ENCODE results near the gene EXOC3.

EXOC3 gene

GRCh38 chr5:477247-477646, 34.3 kb downstream of the EXOC3 start:
- no peak for TF ChIP-seq Cebpa-rat (IDR thresholded peaks at IDR 0.05)
- peaks cover 5 to 70% (median 61%) of the 10 kb centered on the region in 11 experiments; a peak in 20 of 22 replicates for H4K20me1 ChIP-seq
- no peaks in the 10 kb centered on the region for H3K36me3 ChIP-seq
- peaks cover 8 to 78% (median 57%) of the 10 kb centered on the region in 10 experiments for H3K4me1 ChIP-seq
- no peak overlapping the region for H3K27ac ChIP-seq
- no peaks in the 10 kb centered on the region for H3K9me3 ChIP-seq (replicated peaks in 1 of 11)
- peak overlapping the region in 4 of 11 experiments; percentile 90 to 94 (median 92); a peak in 6 of 22 replicates for H3K4me2 ChIP-seq
- H3K9ac ChIP-seq = no peak overlapping the region
- peaks cover 40 to 83% (median 56%) of the 10 kb centered on the region in 11 experiments for H3K27me3 ChIP-seq
- H3K4me3 ChIP-seq = no peak overlapping the region

DNA sequence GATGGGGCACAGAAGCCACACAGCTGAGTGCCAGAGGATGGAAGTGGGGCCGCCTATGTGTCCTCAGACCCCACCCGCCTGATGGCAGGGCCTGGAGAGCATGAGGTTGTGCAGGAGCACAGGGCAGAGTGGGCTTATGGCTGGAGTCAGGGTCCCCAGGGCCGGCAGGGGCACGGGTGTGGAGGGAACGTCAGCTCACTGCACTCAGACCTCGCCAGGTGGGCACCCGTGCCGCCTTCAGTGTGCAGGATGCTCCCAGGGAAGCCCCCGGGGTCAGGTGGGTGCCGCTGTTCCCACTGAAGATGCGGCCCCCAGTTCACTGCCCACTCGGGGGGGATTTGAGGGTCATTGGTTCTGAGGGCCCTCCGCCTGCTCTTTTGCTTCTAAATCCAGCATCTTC, 34.9 kb downstream of the EXOC3 start:
- peaks cover 9 to 79% (median 58%) of the 10 kb centered on the region in 10 experiments for H3K4me1 ChIP-seq
- peaks cover 5 to 74% (median 61%) of the 10 kb centered on the region in 11 experiments; a peak in 20 of 22 replicates for H4K20me1 ChIP-seq
- no peaks in the 10 kb centered on the region for H3K36me3 ChIP-seq
- 0 out of 22 replicates have a peak overlapping the region, but pooled peaks of 1 of the 11 experiments have one; percentile 29 for H3K9ac ChIP-seq
- peaks cover 40 to 87% (median 56%) of the 10 kb centered on the region in 11 experiments for H3K27me3 ChIP-seq
- TF ChIP-seq Cebpa-rat (IDR thresholded peaks at IDR 0.05) = no peak
- H3K27ac ChIP-seq = no peak overlapping the region
- peak overlapping the region in 8 of 11 experiments; percentile 73 to 94 (median 86); a peak in 12 of 22 replicates for H3K4me2 ChIP-seq
- H3K9me3 ChIP-seq (replicated peaks in 1 of 11) = no peaks in the 10 kb centered on the region
- H3K4me3 ChIP-seq = no peak overlapping the region

- TF ChIP-seq Cebpa-rat (IDR thresholded peaks at IDR 0.05) = no peak
- Histone ChIP-seq H3K36me3 (no peaks in the 10 kb centered on the region), H3K4me1 (peaks cover 15 to 84% (median 63%) of the 10 kb centered on the region in 10 experiments), H3K4me3 (no peak overlapping the region), H4K20me1 (peaks cover 5 to 79% (median 60%) of the 10 kb centered on the region in 11 experiments; a peak in 20 of 22 replicates), H3K4me2 (peak overlapping the region in 9 of 11 experiments; percentile 55 to 94 (median 83); a peak in 18 of 22 replicates), H3K9ac (peak overlapping the region in 3 of 11 experiments; percentile 20 to 31 (median 29); a peak in 2 of 22 replicates), H3K27me3 (peaks cover 38 to 91% (median 54%) of the 10 kb centered on the region in 11 experiments), H3K9me3 (replicated peaks in 1 of 11) (no peaks in the 10 kb centered on the region), H3K27ac (no peak overlapping the region)
These were observed 35.5 kb downstream of the EXOC3 start for GRCh38 chr5:478369-478981.

DNA sequence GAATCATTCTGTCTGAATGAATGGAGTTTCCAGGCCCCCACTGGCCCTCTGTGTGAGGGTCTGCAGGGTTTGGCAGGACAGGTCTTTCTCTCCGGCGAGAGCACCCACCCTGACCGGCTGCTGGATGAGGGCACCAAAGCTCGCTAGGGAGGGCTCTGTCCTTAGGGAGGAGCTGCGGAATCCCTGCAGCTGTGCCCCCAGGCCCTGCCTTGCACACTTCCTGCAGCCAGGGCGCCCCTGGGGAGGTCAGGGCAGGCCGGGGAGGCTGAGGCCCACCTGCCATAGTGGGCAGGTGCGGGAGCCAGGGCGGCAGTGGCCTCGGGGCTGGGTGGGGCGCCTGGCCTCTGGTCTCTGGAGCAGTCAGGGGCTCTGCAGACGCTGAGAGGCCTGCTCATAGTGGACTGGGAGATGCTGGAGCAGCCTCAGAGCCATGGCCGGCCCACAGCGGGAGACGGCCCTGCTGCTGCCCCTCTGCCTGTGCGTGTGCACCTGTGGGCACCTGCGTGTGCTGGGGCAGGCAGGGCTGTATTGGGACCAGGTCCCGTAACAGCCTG, 36.1 kb downstream of the EXOC3 start:
- Histone ChIP-seq H3K36me3 (no peaks in the 10 kb centered on the region), H3K4me1 (peaks cover 19 to 84% (median 66%) of the 10 kb centered on the region in 10 experiments), H3K9me3 (replicated peaks in 1 of 11) (no peaks in the 10 kb centered on the region), H3K4me2 (peak overlapping the region in 10 of 11 experiments; percentile 22 to 94 (median 80); a peak in 18 of 22 replicates), H3K27me3 (peaks cover 32 to 90% (median 48%) of the 10 kb centered on the region in 11 experiments), H3K27ac (no peak overlapping the region), H4K20me1 (peaks cover 5 to 76% (median 54%) of the 10 kb centered on the region in 11 experiments; a peak in 20 of 22 replicates), H3K4me3 (no peak overlapping the region), H3K9ac (peak overlapping the region in 3 of 11 experiments; percentile 20 to 31 (median 29); a peak in 3 of 22 replicates)
- TF ChIP-seq Cebpa-rat (IDR thresholded peaks at IDR 0.05) = no peak

DNA sequence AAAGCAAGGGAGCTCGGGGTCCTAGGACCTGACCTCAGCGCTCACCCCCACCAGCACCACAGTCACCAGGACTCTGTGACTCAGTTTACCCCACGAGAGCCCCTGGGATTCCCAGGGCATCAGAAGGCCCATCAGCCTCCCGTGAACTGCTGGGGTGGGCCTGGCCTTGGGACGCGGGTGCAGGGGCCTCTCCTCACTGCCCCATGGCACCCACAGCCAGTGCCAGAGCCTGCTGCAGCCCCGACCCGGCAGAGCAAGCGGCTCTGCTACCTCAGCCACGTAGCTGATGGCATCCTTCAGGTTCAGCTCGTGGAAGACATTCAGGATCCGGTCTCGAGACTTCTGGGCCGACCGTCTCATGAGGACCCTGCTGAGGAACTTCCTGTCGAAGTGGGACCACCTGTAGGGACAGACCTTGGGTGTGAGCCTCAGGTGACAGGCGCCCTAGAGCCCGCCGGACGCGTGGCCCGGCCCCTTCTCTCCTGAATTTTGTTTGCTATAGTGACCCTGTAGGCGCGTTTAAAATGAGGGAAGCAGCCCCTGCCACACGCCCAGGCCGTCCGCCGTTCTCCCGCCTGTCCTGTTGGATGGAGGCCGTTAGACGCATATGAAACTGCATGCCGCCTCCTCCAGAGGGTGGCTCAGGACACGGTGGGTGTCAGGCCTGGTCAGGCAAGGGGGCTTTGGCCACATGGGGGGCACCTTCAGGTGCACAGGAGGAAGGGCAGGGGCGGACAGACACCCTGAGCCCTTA, 36.8 kb downstream of the EXOC3 start:
- Histone ChIP-seq H3K36me3 (no peaks in the 10 kb centered on the region), H3K4me2 (peak overlapping the region in 10 of 11 experiments; percentile 22 to 94 (median 80); a peak in 18 of 22 replicates), H3K9ac (peak overlapping the region in 2 of 11 experiments; percentile 20 to 31; a peak in 2 of 22 replicates), H3K4me3 (no peak overlapping the region), H3K27me3 (peaks cover 29 to 90% (median 42%) of the 10 kb centered on the region in 11 experiments), H3K9me3 (replicated peaks in 1 of 11) (no peaks in the 10 kb centered on the region), H4K20me1 (peaks cover 4 to 77% (median 50%) of the 10 kb centered on the region in 11 experiments; a peak in 20 of 22 replicates), H3K27ac (no peak overlapping the region), H3K4me1 (peaks cover 24 to 89% (median 72%) of the 10 kb centered on the region in 10 experiments)
- TF ChIP-seq Cebpa-rat (IDR thresholded peaks at IDR 0.05) = no peak

DNA sequence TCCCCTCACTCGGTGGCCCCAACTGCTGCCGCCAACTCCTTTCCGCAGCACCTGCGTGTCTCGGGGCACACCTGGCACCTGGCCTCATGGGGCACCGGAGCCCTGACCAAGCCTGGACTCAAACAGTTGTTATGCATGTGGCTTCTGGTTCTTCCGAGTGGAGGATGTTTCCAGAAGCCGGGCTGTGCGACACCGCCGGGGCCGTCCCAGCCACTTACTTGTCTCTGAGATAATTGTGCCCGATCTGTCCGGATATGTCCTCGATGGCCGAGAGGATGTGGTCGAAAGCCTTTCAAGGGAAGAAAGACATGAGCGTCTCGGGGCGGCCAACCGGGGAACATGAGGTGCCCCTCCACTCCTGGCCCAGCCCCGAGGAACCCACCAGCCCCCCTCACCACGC, 38.4 kb downstream of the EXOC3 start:
- Histone ChIP-seq H3K27me3 (peaks cover 13 to 85% (median 26%) of the 10 kb centered on the region in 11 experiments), H3K4me2 (peak overlapping the region in 6 of 11 experiments; percentile 15 to 93 (median 64); a peak in 8 of 22 replicates), H4K20me1 (peaks cover 0 to 71% (median 38%) of the 10 kb centered on the region in 11 experiments; a peak in 19 of 22 replicates)

DNA sequence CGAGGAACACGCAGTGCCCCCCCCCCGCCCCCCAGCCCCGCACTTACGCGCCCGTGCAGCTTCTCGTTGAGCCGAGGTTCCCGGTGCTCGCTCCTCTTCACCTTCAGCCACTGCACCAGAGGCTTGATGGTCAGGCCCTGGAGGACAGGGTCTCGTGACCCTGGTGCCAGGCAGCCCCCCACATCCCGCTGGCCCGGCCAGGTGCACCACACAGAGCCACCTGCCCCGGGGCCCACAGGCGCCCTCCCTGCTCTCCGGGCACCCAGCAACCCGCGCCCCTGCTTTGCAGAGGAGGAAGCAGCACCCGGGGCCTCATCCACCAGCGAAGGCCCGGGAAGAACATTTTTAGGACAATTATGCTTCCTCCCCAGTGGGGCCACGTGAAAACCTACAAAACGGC, 39.0 kb downstream of the EXOC3 start:
- Histone ChIP-seq H3K4me3 (no peak overlapping the region; a peak in 1 of 20 replicates), H3K4me2 (peak overlapping the region; percentile 20 to 97 (median 87); a peak in 18 of 22 replicates), H3K9ac (no peak overlapping the region), H4K20me1 (peaks cover 0 to 64% (median 31%) of the 10 kb centered on the region in 11 experiments; a peak in 19 of 22 replicates), H3K36me3 (no peaks in the 10 kb centered on the region), H3K27ac (no peak overlapping the region), H3K27me3 (peaks cover 6 to 78% (median 19%) of the 10 kb centered on the region in 11 experiments), H3K4me1 (peaks cover 42 to 91% (median 85%) of the 10 kb centered on the region in 10 experiments), H3K9me3 (replicated peaks in 1 of 11) (no peaks in the 10 kb centered on the region)
- no peak for TF ChIP-seq Cebpa-rat (IDR thresholded peaks at IDR 0.05)

More for the DNA sequence above, 38.4 kb downstream of the EXOC3 start:
- H3K9ac ChIP-seq = no peak overlapping the region
- TF ChIP-seq Cebpa-rat (IDR thresholded peaks at IDR 0.05) = no peak
- peaks cover 39 to 95% (median 82%) of the 10 kb centered on the region in 10 experiments for H3K4me1 ChIP-seq
- H3K9me3 ChIP-seq (replicated peaks in 1 of 11) = no peaks in the 10 kb centered on the region
- no peaks in the 10 kb centered on the region for H3K36me3 ChIP-seq
- H3K4me3 ChIP-seq = no peak overlapping the region
- H3K27ac ChIP-seq = no peak overlapping the region

DNA sequence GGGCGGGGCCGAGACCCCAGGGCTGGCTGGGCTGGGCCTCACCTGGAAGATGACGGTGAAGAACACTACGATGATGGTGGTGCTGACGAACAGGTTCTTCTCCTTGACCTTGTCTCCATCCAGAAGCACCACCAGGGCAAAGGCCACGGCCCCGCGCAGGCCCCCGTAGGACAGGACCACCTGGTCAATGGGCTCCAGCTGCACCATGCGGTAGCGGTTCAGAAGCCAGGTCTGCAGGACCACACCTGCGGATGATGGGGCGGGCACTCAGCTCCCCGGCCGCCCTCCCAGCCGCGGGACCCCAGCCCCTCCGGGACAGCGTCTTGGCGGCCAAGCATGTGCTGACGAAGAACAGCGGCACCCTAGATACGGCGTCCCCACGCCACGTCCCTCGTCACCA, 39.5 kb downstream of the EXOC3 start:
- Histone ChIP-seq H3K4me1 (peaks cover 42 to 87% (median 83%) of the 10 kb centered on the region in 10 experiments), H3K4me3 (no peak overlapping the region; a peak in 1 of 20 replicates), H3K9me3 (replicated peaks in 1 of 11) (no peaks in the 10 kb centered on the region), H4K20me1 (peaks cover 0 to 59% (median 26%) of the 10 kb centered on the region in 11 experiments; a peak in 18 of 22 replicates), H3K27me3 (peaks cover 1 to 74% (median 14%) of the 10 kb centered on the region in 11 experiments; a peak in 21 of 22 replicates), H3K4me2 (peak overlapping the region; percentile 20 to 97 (median 87); a peak in 18 of 22 replicates), H3K27ac (no peak overlapping the region), H3K9ac (no peak overlapping the region), H3K36me3 (no peaks in the 10 kb centered on the region)
- no peak for TF ChIP-seq Cebpa-rat (IDR thresholded peaks at IDR 0.05)
